HepG2 (cell line): ENCODE results near the gene DUOXA2. TPM values are rescaled to one million over a fixed set of nuclear protein-coding genes. Genes with fewer than 3 reads are reported as not detected.

ENCODE experiments used
- ATAC-seq: fragments of 200-7000 bp; cut with Tn5 transposase; 3 replicates; pipeline ENCODE4 v1.9.1; 2020; ENCODE audit warnings: mild to moderate bottlenecking, moderate library complexity
- BruUV-seq: library from RNA; stranded (reverse); fragments of 400-500 nt; replicated peaks from 2 replicates; lab custom pipeline; 2021; lab: Mats Ljungman, UMichigan
- CTCF ChIA-PET: fragments of 300-600 bp; formaldehyde crosslinking; extraction: SDS; loops from one replicate; lab custom pipeline; 2021; ENCODE audit warnings: low total read pairs, inconsistent platforms, low intra/inter-chr PET ratio; lab: Yijun Ruan, JAX
- POLR2A ChIA-PET: fragments of 350-600 bp; sonication (Branson Sonifier 250); formaldehyde crosslinking; loops from one replicate; lab custom pipeline; 2020; ENCODE audit warnings: antibody characterized with exemption, inconsistent platforms; lab: Yijun Ruan, JAX
- DNase-seq: peaks from one replicate; pipeline ENCODE4 v3.0.0-alpha.2; 2015; ENCODE audit warnings: low spot score
- FAIRE-seq: peaks from 3 replicates; lab custom pipeline; 2011; peaks lifted over from hg19 to GRCh38; lab: Jason Lieb, UNC
- H2AFZ ChIP-seq: one replicate; pipeline ENCODE4 v1.6.1; 2011; ENCODE audit warnings: low read length, inconsistent platforms
- H3K27ac ChIP-seq: fragments of 300-600 bp; 3 replicates; pipeline ENCODE4 v1.8.0; 2011; ENCODE audit warnings: mixed run types, mild to moderate bottlenecking, mixed read lengths, low read length, inconsistent platforms; ENCODE audit not compliant: insufficient read depth; ENCODE audit errors: extremely low read length
- H3K27me3 ChIP-seq, 2 experiments: fragments of 200-600 bp in 1 of 2; 2 replicates in 1 of 2; 3 replicates in 1 of 2; pipeline versions ENCODE4 v1.6.0 to v1.8.0; 2011; ENCODE audit warnings: low read length in 2 of 2, mild to moderate bottlenecking in 2 of 2, moderate library complexity in 2 of 2, inconsistent platforms in 1 of 2; ENCODE audit not compliant: insufficient read depth in 2 of 2, control insufficient read depth in 1 of 2
- H3K36me3 ChIP-seq, 2 experiments: fragments of 200-600 bp in 1 of 2; replicated peaks in 1 of 2; 2 replicates in 1 of 2; 3 replicates in 1 of 2; pipeline versions ENCODE4 v1.5.1 to v1.8.0; 2011; ENCODE audit warnings: low read length in 2 of 2, inconsistent platforms in 1 of 2; ENCODE audit not compliant: insufficient read depth in 2 of 2, control insufficient read depth in 1 of 2
- H3K4me1 ChIP-seq: 2 replicates; pipeline ENCODE4 v1.5.1; 2012; ENCODE audit warnings: low read length, inconsistent platforms; ENCODE audit not compliant: insufficient read depth
- H3K4me2 ChIP-seq: 2 replicates; pipeline ENCODE4 v1.6.0; 2011; ENCODE audit warnings: low read depth, low read length, inconsistent platforms
- H3K4me3 ChIP-seq, 3 experiments: fragments of 200-600 bp in 1 of 3; sonication (generic), shearing (Covaris generic) in 1 of 3; replicated peaks in 1 of 3; 2 replicates each; pipeline ENCODE4 v1.5.1; 2011 to 2016; ENCODE audit warnings: low read length in 3 of 3, inconsistent platforms in 2 of 3, low read depth in 2 of 3, mild to moderate bottlenecking in 2 of 3, control low read depth in 1 of 3, mixed read lengths in 1 of 3; ENCODE audit not compliant: insufficient read depth in 1 of 3
- H3K79me2 ChIP-seq: one replicate; pipeline ENCODE4 v1.6.1; 2011; ENCODE audit warnings: low read length, inconsistent platforms; ENCODE audit not compliant: insufficient read depth
- H3K9ac ChIP-seq: 2 replicates; pipeline ENCODE4 v1.6.0; 2011; ENCODE audit warnings: mild to moderate bottlenecking, low read depth, low read length, inconsistent platforms; ENCODE audit not compliant: insufficient read depth
- H3K9me3 ChIP-seq: 2 replicates; pipeline ENCODE4 v1.5.1; 2012; ENCODE audit warnings: mild to moderate bottlenecking, low read length
- H4K20me1 ChIP-seq: 2 replicates; pipeline ENCODE4 v1.6.0; 2011; ENCODE audit warnings: inconsistent platforms, mild to moderate bottlenecking, low read length, moderate library complexity; ENCODE audit not compliant: insufficient read depth
- CBFB ChIP-seq: sonication (generic); formaldehyde crosslinking; IDR thresholded peaks from 2 replicates; pipeline ENCODE4 v1.4.0; 2020; ENCODE audit warnings: missing genetic modification reagents
- CENPX ChIP-seq: sonication (generic); formaldehyde crosslinking; IDR thresholded peaks from 2 replicates; pipeline ENCODE4 v1.9.0; 2021; ENCODE audit warnings: mild to moderate bottlenecking, missing genetic modification reagents, moderate library complexity
- DNMT1 ChIP-seq: sonication (generic); formaldehyde crosslinking; IDR thresholded peaks from 2 replicates; pipeline ENCODE4 v1.5.1; 2020; ENCODE audit warnings: mild to moderate bottlenecking, missing genetic modification reagents
- FOXA1 ChIP-seq, 2 experiments: fragments of 450-650 bp in 1 of 2; sonication (generic) in 1 of 2; formaldehyde crosslinking in 1 of 2; IDR thresholded peaks; 2 replicates each; pipeline versions ENCODE4 v1.4.0 to v1.6.1; 2016 to 2020; ENCODE audit warnings: missing genetic modification reagents in 1 of 2
- GABPA ChIP-seq, 2 experiments: IDR thresholded peaks; 2 replicates each; pipeline ENCODE4 v1.6.1; 2011 to 2016; ENCODE audit warnings: low read depth in 2 of 2, low read length in 1 of 2, missing biosample characterization in 1 of 2, missing genetic modification characterization in 1 of 2
- GFI1 ChIP-seq: sonication (generic); formaldehyde crosslinking; IDR thresholded peaks from 2 replicates; pipeline ENCODE4 v1.5.0; 2020; ENCODE audit warnings: missing genetic modification reagents, mild to moderate bottlenecking, borderline replicate concordance
- HMG20A ChIP-seq: IDR thresholded peaks from 2 replicates; pipeline ENCODE4 v1.6.1; 2016; ENCODE audit warnings: borderline replicate concordance
- KMT2A ChIP-seq: sonication (generic); formaldehyde crosslinking; IDR thresholded peaks from 2 replicates; pipeline ENCODE4 v1.4.0; 2020; ENCODE audit warnings: missing genetic modification reagents
- NCOA1 ChIP-seq: sonication (generic); formaldehyde crosslinking; IDR thresholded peaks from 2 replicates; pipeline ENCODE4 v1.9.0; 2021; ENCODE audit warnings: missing genetic modification reagents
- NR2F6 ChIP-seq, 2 experiments: IDR thresholded peaks; 2 replicates each; pipeline ENCODE4 v1.6.1; 2016; ENCODE audit warnings: antibody characterized with exemption in 1 of 2, mild to moderate bottlenecking in 1 of 2
- SNAI1 ChIP-seq: sonication (generic); formaldehyde crosslinking; IDR thresholded peaks from 2 replicates; pipeline ENCODE4 v1.5.0; 2020; ENCODE audit warnings: mild to moderate bottlenecking, missing genetic modification reagents, borderline replicate concordance
- STAT6 ChIP-seq: sonication (generic); formaldehyde crosslinking; IDR thresholded peaks from 2 replicates; pipeline ENCODE4 v1.4.0; 2020; ENCODE audit warnings: missing genetic modification reagents, mild to moderate bottlenecking, borderline replicate concordance
- TIGD3 ChIP-seq: sonication (generic); formaldehyde crosslinking; IDR thresholded peaks from 2 replicates; pipeline ENCODE4 v1.5.1; 2020; ENCODE audit warnings: mild to moderate bottlenecking, missing genetic modification reagents, borderline replicate concordance
- ZBTB20 ChIP-seq: sonication (generic); formaldehyde crosslinking; IDR thresholded peaks from 2 replicates; pipeline ENCODE4 v1.8.1; 2023; ENCODE audit warnings: missing genetic modification reagents, low read depth, mild to moderate bottlenecking, borderline replicate concordance
- ZBTB4 ChIP-seq: sonication (generic); formaldehyde crosslinking; IDR thresholded peaks from 2 replicates; pipeline ENCODE4 v1.4.0; 2020; ENCODE audit warnings: missing genetic modification reagents, mild to moderate bottlenecking, borderline replicate concordance
- ZNF430 ChIP-seq: sonication (generic); formaldehyde crosslinking; IDR thresholded peaks from 2 replicates; pipeline ENCODE4 v1.9.0; 2021; ENCODE audit warnings: mild to moderate bottlenecking, missing genetic modification reagents
- ZNF546 ChIP-seq: sonication (generic); formaldehyde crosslinking; conservative IDR thresholded peaks from 2 replicates; pipeline ENCODE4 v1.8.1; 2023; ENCODE audit warnings: mild to moderate bottlenecking, missing genetic modification reagents
- WGBS: methylation state at CpG from one replicate; pipeline ENCODE4 v1.1.6; 2017; ENCODE audit warnings: low lambda C conversion rate; 5-methylcytosine and 5-hydroxymethylcytosine counted together
- in situ Hi-C: cut with HindIII; loops from 2 replicates; pipeline ENCODE4 v1.10.0; 2017; ENCODE audit warnings: low pct_unique_long_range_greater_than_20kb; ENCODE audit not compliant: extremely low pct_ligation_motif_present
- intact Hi-C: fragments of 100-400 bp; cut with micrococcal nuclease; formaldehyde crosslinking; loops from one replicate; pipeline ENCODE4 v1.10.0; 2022; ENCODE audit not compliant: unreplicated experiment
- polyA plus RNA-seq, 8 experiments: library from polyadenylated mRNA; depleted of rRNA in 3 of 8; stranded (reverse) in 7 of 8; unstranded in 1 of 8; fragments of >200 nt; fragmentation: Illumina TruSeq in 4 of 8; extraction: Trizol in 4 of 8; gene quantifications; 2 replicates each; pipeline versions ENCODE4 v1.2.1 to v1.2.3, GENCODE V29; 2011 to 2016; ENCODE audit warnings: low read depth in 4 of 8, missing spikeins in 1 of 8, mixed read lengths in 1 of 8; ENCODE audit not compliant: insufficient read depth in 1 of 8
- total RNA-seq, 5 experiments: library from RNA; depleted of rRNA; stranded (reverse); fragments of >200 nt; fragmentation: Illumina TruSeq; extraction: Trizol; gene quantifications; 2 replicates each; pipeline ENCODE4 v1.2.3, GENCODE V29; 2016; ENCODE audit warnings: low read depth in 1 of 5

Gene DUOXA2
- total and polyA plus RNA-seq, 2 of the 13 experiments (the other 11 are each of a cell fraction or from before 2014, with no cell fraction given) = 0.32 TPM; not detected in 1

GRCh38 chr15:45064386-45064785, 49.7 kb upstream of the DUOXA2 start:
- DNase-seq = peak; percentile 84
- Histone ChIP-seq H3K36me3 (peaks cover 7 to 23% of the 10 kb centered on the region in 2 experiments), H3K79me2 (no peaks in the 10 kb centered on the region), H2AFZ (no peak overlapping the region), H4K20me1 (no peaks in the 10 kb centered on the region), H3K27ac (no peak overlapping the region), H3K27me3 (no peaks in the 10 kb centered on the region), H3K9me3 (no peaks in the 10 kb centered on the region), H3K4me1 (no peaks in the 10 kb centered on the region), H3K4me3 (no peak overlapping the region), H3K9ac (no peak overlapping the region), H3K4me2 (no peak overlapping the region)
- in situ Hi-C loops = loop anchor here (10.0 kb wide), 1 partner anchor 60 kb away; the partner anchor contains the start of genes DUOX1 and DUOXA1
- BruUV-seq = no TSS peak
- peak; percentile 42; the same call in 1 of the 3 replicates for ATAC-seq
- ChIA-PET CTCF (no interaction called here), POLR2A (no interaction called here)
- no peak for FAIRE-seq
- 74% methylated on average over 4 of the region's 4 CpGs for WGBS
- intact Hi-C loops = no loop called here
- TF ChIP-seq ZBTB4 (CRISPR knock-in tag) (no peak), NCOA1 (CRISPR knock-in tag) (no peak), FOXA1 (IDR thresholded peaks at IDR 0.05) (no peak), FOXA1 (CRISPR knock-in tag; IDR thresholded peaks at IDR 0.05) (peak; percentile 19; the same call in 1 of the 2 replicates), NR2F6 (IDR thresholded peaks at IDR 0.05) (peak; percentile 64; the same call in 1 of the 2 replicates), NR2F6 (CRISPR knock-in tag; IDR thresholded peaks at IDR 0.05) (no peak), HMG20A (CRISPR knock-in tag) (peak; percentile 56; the same call in 1 of the 2 replicates), STAT6 (CRISPR knock-in tag) (no peak), GABPA (IDR thresholded peaks at IDR 0.05; ENCODE audit: low read depth, low read length) (no peak), GABPA (CRISPR knock-in tag; IDR thresholded peaks at IDR 0.05; ENCODE audit: low read depth) (no peak), GFI1 (CRISPR knock-in tag) (peak; percentile 68; the same call in 1 of the 2 replicates), ZBTB20 (CRISPR knock-in tag) (no peak), DNMT1 (CRISPR knock-in tag) (no peak), ZNF546 (CRISPR knock-in tag) (no peak), CBFB (CRISPR knock-in tag) (peak; percentile 93), KMT2A (no peak), SNAI1 (no peak), CENPX (no peak), TIGD3 (CRISPR knock-in tag) (no peak), ZNF430 (CRISPR knock-in tag) (no peak)
